Measurements from ENCODE around the gene CYP4F2. TPM values are rescaled to one million over a fixed set of nuclear protein-coding genes. Genes with fewer than 3 reads are reported as not detected.
"Not testable (repeated sequence)": the region's sequence is repeated elsewhere in the genome, so short reads cannot be mapped to it uniquely, and the experiment has no call there.

Gene CYP4F2, protein sequence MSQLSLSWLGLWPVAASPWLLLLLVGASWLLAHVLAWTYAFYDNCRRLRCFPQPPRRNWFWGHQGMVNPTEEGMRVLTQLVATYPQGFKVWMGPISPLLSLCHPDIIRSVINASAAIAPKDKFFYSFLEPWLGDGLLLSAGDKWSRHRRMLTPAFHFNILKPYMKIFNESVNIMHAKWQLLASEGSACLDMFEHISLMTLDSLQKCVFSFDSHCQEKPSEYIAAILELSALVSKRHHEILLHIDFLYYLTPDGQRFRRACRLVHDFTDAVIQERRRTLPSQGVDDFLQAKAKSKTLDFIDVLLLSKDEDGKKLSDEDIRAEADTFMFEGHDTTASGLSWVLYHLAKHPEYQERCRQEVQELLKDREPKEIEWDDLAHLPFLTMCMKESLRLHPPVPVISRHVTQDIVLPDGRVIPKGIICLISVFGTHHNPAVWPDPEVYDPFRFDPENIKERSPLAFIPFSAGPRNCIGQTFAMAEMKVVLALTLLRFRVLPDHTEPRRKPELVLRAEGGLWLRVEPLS
- total RNA-seq (2014; rRNA removed; shearing (Covaris generic)), result not detected in 2 replicates

DNA sequence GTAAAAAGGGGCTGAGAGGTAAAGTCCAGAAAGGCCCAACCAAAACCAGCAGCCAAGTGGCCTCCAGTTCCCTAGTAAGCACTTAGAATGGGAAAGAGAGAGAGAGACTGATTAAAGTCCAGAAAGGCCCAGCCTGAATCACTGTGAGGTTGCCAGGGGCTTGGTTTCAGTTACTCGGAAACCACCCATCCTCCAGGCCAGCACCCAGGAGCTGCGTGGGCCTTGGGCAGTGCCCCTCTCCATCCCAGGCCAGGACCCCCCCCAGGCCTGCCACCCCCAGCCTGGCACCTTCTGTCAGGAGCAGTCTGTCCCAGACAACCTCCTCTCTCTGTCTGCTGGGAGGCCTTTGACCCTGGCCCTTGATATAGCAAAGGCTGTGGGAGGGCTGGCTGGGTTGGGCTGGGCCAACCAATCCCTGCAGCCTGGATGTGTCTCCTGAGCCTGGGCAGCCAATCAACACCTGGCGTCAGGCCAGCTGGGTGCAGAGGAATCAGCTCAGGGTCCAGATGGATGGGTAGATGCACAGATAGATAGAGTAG, at the start of gene CYP4F2:
Gene CYP4F2 (minus strand): TSS at position 337 of the 539 bp plus-strand sequence. CDS start 463 bp downstream, outside the sequence.
- DNase-seq (ENCODE audit: low read depth), result no peak

DNA sequence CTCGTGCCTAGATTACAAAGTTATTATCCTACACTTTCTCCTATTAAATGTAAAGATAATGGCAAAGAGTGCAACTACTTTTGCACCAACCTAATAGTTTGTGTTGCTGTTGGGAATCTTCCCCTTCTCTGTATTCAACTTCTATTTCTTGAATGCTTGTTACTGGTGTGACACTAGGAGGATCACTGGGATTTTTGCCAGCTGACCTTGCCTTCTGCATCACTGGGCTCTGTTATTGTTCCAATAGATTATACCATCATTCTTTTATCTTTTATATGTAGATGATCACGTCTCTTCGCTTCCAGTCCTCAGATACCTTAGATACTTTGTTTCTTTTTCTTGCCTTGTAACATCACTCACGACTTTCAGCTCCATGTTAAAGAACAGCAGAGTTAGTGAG, 47.4 kb upstream of the CYP4F2 start:
- no peak for DNase-seq (ENCODE audit: low read depth)

DNA sequence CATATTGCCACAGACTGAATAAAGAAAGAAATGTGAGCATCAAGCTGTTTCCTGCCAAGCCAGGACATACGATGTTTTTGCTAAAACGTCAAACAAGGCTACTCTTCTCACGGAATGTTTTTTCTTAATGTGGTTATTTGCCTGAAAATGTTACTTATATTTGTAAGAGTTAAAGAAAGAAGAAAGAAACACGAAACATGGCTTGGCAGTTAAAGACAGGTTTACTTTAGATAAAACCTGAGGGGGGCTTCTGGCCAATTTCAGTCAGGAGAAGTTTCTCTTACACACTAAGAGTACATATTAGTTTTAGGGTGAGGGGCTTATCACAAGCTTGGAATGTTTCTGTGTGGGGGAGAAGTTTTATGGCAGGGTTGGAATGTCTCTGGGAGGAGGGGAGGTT, 46.5 kb upstream of the CYP4F2 start:
- no peak for DNase-seq (ENCODE audit: low read depth)

DNA sequence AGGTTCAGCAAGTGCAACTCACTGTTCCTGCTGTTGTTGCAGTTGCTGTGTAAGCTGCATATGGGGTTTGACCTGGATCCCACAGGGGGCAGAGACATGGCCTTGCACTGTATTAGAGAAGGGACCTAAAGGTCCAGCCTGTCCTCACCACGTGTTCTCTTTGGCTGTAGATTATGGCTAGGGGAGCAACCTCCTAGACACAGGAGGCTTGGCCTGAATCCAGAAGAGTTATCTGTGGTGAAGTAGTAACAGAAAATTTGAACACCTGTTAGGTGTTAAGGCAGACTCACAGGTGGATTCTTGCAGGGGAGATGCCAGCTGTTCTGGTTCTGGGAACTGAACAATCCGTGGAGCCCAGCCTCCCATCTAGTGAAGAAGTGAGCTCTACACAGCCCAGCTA, 39.9 kb upstream of the CYP4F2 start:
- no peak for DNase-seq (ENCODE audit: low read depth)

DNA sequence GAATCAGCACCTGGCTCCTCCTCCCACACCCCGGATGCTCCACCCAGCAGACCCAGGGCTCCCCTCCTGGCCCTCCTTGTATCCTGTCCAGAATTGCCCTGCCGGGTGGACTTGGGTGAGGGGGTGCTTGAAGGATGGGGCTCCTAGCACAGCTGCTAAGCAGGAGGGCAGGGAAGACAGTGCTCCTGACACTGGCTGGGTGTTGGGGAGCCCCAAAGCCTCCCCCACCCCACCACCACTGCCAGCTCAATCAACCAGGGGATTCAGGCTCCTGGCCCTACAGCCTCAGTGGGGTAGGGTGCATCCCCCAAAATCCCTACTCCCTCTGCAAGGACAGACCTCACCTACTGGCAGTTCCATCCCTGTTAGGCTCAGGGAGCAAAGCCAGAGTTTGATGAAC, 39.1 kb upstream of the CYP4F2 start:
- no peak for DNase-seq (ENCODE audit: low read depth)

DNA sequence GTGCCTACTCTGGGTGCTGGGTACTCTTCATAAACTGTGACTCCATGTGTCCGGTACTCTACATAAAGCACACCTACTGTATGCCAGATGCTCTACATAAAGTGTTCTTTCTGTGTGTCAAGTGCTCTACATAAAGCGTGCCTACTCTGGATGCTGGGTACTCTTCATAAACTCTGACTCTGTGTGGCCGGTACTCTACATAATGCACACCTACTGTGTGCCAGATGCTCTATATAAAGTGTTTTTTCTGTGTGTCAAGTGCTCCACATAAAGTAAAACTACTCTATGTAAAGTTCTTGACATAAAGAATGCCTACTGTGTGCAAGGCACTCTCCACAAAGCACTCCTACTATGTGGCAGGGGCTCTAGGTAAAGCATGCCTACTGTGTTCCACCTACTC, 38.3 kb upstream of the CYP4F2 start:
- DNase-seq (ENCODE audit: low read depth), result no peak

DNA sequence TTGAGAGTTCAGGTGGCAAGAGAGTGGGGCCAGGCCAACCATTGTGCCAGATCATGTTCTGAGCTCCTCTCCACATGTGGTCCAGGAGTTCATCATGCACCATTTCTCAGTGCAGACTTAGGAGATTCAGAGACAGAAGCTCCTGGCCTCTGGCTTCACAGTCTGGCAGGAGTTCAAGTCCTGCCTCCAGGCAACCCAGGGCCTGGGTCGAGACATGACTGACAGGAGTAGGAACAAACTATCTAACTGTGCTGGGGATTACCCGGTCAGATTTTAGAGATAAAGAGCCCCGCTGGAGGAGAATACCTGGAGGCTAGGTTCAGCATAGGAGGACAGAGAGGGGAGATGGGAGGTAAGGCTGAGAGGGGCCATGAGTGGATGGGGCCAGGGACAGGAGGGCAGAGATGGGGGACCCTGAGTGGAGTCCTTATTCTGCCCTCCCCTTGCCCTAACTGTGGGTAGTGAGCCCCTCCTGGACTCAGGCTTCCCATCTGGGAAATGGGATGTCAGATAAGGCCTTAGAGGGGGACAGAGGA, 37.4 kb upstream of the CYP4F2 start:
- no peak for DNase-seq (ENCODE audit: low read depth)

DNA sequence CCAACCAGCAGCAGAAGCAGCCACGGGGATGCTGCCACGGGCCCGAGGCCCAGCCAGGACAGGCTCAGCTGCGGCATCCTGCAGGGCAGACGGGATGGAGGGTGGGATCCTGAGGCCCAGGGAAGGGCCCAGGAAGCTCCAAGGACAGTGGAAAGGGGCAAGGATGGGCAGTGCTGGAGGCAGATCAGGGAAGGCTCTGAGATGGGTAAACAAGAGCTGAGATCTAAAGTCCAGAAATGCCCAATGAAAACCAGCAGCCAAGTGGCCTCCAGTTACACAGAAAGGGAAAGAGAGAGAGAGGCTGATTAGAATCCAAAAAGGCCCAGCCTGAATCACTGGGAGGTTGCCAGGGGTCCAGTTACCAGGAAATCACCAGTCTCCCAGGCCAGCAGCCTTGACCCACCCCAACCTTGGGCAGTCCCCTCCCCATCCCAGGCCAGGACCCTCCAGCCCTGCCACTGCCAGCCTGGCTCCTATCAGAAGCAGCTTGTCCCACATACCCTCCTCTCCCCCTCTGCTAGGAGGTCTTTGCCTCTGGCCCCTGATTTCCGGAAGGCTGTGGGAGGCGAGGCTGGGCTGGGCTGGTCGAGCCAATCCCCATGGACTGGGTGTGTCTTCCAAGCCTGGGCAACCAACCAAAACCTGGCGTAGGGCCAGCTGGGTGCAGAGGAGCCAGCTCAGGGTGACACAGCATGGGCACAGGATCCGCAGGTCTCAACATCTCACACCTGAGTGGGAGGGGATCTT, 36.6 kb upstream of the CYP4F2 start, which contains the start of gene CYP4F11:
Gene CYP4F11 (minus strand): TSS at position 198 of the 747 bp plus-strand sequence. CDS start 121 bp downstream, at position 77.
- DNase-seq (ENCODE audit: low read depth), result peak; percentile 14

DNA sequence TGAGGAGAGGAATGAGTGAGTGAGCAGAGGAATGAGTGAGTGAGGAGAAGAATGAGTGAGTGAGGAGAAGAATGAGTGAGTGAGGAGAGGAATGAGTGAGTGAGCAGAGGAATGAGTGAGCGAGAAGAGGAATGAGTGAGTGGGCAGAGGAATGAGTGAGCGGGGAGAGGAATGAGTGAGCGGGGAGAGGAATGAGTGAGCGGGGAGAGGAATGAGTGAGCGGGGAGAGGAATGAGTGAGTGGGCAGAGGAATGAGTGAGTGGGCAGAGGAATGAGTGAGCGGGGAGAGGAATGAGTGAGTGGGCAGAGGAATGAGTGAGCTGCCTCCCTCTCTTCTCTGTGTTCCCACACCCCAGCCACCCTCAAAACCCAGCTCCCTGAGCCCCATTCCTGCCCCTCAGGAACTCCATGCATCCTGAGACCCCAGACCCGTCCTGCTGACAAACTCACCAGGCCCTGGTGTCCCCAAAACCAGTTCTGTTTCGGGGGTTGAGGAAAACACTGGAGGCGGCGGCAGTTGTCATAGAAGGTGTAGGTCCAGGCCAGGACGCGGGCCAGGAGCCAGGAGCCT, 36.0 kb upstream of the CYP4F2 start:
- DNase-seq (ENCODE audit: low read depth), result not testable (repeated sequence)

DNA sequence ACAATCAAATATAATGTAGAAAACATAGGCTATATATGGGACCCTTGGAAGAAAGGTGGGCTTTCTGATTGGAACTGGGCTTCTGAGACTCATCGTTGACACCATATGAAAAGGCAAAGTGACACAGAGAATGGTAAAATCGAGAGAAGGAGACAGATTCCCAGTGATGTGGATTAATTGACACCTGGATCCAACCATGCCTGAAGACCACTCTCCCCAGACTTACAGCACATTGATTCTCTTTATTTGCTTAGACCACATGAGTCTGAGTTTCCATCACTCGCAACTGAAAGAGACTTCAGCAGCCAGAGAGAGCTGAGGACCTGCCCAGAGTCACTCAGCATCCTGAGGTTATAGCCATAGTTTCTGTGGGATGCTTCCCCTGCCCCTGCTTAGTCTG, 30.4 kb upstream of the CYP4F2 start:
- no peak for DNase-seq (ENCODE audit: low read depth)

DNA sequence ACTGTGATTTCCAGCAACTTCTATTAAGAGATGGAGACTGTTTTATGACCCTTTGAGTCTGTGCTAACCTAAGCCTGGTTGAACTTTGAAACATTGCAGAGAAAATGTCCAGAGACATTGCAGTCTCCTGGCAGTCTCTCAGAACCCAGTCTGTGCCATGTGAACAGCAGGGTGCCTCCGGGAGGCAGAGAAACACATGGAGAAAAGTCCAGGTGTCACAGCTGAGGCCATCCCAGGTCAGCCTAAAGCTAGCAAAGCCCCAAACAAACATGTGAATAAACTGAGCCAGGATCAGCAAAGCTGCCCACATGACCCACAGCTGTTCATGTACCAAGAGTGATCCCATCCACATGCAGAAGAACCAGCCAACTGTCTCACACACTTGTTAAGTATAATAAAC, 28.6 kb upstream of the CYP4F2 start:
- DNase-seq (ENCODE audit: low read depth), result no peak

DNA sequence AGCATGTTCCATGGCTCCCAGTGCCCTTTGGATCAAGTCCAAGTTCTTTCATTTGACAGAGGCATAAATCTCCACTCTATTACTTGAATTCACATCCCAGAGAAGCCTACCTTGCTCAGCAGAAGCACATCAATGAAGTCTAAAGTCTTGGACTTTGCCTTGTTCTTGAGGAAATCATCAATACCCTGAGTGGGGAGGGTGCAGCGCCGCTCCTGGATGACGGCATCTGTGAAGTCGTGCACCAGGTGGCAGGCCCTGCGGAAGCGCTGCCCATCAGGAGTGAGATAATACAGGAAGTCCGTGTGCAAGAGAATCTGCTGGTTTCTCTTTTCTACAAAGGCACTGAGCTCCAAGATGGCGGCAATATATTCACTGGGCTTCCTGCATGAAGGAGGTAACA, 25.8 kb upstream of the CYP4F2 start:
- DNase-seq (ENCODE audit: low read depth), result no peak

DNA sequence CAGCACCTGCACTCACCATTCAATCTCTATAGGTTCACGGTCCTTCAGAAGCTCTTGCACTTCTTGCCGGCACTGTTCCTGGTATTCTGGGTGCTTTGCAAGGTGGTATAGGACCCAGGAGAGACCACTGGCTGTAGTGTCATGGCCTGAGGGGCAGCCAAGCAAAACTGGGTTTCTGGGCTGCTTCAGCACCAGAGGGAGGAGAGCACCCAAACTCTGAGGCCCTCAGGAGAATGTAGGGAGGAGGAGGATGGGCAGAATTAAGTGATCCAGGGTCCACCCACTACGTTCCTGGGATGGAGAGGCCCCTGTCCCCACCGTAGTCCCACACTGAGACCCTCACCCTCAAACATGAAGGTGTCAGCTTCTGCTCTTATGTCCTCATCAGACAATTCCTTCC, 24.1 kb upstream of the CYP4F2 start:
- DNase-seq (ENCODE audit: low read depth), result no peak

DNA sequence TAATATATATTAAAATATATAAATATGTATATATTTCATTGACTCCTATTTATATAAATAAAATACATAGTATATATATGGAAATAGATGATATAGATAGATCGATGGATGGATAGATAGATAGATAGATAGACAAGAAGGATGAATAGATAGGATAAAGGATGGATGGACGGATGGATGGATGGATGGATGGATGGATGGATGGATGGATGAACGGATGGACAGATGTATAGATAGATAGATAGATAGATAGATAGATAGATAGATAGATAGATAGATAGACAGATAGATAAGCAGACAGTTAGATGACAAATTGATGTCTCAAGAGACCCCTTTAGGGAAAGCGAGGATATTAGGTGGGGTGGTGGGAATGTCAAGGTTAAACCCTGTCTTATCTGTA, 21.4 kb upstream of the CYP4F2 start:
- no peak for DNase-seq (ENCODE audit: low read depth)

DNA sequence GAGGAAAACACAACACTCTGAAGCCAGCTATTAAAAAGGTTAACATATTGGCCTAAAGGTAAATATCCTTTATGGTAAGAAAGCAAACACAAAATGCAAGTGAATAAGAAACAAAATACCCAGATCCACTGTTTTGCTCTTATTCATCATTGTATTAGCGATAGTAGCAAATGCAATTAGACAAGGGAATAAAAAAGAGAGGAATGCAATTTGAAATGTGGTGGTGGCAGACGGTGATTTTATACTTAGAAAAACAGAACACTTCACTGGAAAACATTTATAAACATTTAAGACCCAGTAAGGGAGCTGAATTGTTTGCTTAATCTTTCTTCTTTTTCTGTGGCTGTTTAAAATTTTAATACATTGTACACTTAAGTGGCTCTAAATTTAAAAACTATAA, 17.2 kb upstream of the CYP4F2 start:
- no peak for DNase-seq (ENCODE audit: low read depth)

DNA sequence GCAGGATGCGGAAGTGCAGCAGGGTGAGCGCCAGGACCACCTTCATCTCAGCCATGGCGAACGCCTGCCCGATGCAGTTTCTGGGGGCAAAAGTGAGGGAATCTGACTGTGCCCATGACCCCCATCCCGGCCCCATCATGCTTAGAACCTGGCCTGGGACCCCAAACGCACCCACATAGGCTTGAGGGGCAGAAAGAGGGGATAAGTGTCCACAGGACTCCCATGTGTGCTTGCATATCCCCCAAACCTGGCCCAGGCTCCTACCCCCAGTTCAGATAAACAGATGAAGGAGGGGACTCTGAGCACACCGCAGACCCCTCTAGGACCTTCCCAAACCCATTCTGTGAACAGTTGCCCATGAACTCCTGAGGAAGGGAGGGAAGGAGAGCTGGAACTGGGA, 16.0 kb upstream of the CYP4F2 start:
- DNase-seq (ENCODE audit: low read depth), result no peak

DNA sequence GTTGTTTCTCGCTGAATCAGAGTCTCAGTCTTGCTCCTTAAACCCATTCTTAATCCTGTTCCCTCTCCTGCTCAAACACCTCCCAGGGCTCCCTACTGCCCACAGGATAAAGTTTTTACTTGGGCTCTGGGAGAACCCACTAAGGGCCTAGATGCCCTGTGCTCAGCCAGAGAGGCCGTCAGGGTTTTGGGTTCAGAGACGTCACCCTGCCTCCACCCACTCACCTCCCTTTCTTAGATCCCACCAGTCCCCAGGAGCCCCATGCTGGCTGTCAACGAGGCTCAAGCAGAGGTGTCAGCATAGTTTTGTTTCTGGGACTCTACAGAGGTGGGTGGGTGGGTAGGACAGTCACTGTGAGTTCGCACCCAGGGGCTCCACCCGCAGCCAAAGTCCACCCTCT, 15.5 kb upstream of the CYP4F2 start:
- no peak for DNase-seq (ENCODE audit: low read depth)

DNA sequence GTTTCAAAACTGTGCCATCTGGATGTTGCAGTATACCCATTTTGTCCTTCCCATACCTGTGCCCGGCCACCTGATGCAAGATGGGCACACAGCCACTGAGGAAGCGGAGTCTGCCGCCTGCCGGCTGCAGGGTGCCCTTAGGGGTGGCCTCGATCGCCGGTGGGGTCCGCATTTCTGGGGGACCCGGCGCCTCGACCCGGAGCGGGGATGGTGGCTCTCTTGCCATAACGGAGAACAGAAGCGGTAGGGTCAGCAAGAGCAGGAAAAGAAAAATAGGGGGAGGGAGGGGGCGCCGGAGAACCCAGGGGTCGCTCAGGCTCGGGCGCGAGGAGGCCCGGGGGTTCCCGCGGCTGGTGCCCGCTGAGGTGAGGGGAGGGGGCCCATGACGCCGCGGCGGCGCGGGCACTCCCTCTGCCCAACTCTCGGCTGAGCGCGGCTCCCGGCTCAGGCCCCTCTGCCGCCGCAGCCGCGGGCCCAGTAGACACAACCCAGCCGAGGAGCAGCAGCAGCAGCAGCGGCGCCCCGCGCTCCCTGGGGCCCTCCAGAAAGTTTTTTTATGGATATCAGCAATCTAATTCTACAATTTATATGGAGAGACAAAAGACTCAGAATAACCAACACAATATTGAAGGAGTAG, 13.8 kb upstream of the CYP4F2 start:
- DNase-seq (ENCODE audit: low read depth), result no peak

DNA sequence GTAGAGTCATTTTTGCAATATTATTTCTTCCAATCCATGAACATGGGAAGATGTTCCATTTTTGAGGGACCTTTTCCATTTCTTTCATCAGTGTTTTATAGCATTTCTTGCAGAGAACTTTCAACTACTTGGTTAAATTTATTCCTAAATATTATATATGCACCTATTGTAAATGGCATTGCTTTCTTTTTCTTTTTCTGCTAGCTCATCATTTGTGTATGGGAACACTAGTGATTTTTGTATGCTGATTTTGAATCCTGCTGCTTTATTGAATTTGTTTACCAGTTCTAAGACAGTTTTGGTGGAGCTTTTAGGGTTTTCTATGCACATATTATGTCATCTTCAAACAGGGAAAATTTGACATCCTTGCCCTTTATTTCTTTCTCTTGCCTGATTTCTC, 7.2 kb upstream of the CYP4F2 start:
- no peak for DNase-seq (ENCODE audit: low read depth)

DNA sequence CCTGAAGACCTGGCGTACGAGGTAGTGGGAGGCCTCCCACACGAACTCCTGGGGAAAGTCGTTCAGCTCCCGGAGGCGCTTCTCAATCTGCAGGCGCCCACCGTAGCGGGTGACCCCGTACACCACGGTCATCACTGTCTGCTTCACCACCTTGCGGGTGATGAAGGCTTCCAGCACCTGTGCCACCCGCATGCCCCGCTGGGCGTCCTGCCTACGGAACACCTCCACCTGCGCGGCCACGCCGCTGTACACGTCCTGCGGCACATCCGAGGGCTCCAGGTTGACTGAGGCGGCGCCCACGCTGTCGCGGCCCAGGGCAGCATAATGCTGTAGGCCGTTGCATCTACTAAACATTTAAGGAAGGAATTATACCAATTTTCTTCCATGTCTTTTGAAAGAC, 5.0 kb upstream of the CYP4F2 start:
- not testable (repeated sequence) for DNase-seq (ENCODE audit: low read depth)

DNA sequence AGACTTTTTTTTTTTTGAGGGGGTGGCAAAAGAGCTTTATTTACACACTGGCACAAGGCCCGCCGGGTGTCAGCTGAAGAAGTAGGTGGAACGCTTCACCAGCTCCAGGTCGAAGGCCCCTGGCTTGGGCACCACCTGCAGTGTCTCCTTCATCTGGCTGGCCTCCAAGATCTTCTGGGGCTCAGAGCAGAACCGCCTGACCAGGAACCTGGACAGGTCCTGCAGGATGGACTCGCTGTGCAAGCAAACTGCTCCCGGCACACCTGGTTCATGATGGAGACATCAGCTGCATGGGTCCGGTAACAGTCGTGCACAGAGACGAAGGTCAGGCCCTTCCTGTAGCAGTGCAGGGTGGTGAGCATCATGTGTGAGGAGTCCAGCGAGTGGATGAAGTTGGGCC, 4.4 kb upstream of the CYP4F2 start:
- no peak for DNase-seq (ENCODE audit: low read depth)

All from RPMI7951 (cell line).